NK-92 (cell line): Measurements from ENCODE around the gene WWTR1.

Experiments
- DNase-seq: peaks from one replicate; lab custom pipeline; 2025; ENCODE audit not compliant: unreplicated experiment; lab: John Stamatoyannopoulos, UW

Gene WWTR1

DNA sequence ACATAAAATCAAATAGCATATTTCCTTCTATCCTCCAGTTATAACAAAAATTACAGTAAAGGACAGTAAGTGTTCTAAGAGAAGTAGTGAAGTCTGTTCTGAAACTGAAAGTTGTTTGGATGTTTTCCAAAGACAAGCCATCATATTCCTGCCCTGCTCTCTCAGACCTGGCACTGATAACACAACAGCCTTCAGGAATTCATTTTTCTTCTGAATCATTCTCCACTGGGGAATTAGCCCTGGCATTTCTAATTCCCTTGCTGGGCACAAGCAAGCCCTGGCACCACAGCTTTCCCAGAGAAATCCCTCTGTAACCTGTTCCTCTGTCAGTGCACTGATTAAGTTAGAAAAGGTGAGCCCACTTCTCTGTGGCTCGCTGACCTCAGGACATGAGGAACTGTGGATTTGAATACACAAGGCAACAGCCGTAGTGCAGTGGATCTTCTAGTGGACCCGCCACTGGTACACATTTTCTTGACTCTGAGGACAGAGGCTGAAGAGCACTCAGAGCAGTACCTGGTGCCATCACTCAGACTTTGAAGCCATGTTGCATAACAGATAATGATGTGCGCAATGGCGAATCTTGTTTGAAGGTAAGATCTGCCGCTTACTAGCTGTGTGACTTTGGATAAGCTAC lies 61.6 kb downstream of the WWTR1 start:
- DNase-seq = no peak

DNA sequence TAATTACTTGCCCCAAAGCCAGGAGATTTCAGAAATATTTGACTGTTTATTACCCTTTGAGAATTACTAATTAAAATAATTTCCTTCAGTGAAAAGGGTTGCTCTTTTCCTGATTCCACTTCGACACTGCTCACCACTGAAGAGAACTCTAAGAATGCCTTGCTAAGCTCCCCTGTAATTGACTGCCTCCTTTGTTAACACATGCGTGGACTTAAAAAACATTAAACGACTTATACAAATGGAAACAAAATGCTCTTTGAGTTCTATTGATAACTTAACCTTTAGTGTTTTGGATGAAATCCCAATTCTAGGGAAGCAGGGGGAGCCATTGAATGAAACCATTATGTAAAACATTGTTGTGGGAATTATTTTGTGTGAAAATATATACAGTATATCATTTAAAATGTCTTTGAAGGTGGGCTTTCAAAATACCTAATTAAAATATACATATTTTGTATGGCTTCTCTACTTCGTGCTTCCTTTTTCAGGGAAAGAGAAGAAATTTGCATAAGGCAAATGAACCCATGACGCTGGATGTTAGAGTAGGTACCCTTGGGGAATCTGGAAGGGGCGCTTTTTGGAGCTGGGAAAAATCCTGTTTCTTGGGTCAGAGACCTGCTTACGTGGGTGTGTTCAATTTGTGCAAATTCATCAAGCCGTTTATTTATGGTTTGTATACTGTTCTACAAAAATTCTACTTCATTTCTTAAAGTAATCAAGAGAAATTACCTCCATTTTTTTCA lies 64.2 kb downstream of the WWTR1 start:
- DNase-seq = no peak

DNA sequence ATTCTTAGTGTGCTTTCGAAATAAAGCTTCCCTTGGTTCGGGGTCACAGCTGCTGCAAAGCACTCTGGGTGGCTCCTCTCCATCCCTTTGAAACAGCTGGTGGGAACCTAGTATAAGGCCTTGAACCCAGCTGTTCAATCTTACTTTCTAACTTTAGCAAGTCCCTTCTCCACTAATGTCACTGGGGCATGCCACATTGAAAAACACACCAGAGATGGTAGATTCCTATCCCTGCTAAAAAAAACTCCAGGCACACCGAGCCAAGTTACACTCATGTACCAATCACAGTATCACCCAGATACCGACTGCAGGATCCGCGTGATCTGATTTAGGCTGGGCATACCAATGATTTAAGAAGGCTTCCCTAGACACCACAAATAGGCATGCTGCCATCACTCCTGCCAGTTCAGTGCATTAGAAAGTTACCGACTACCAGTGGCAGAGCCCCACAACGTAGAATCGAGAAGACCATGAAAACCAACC lies 65.0 kb downstream of the WWTR1 start:
- DNase-seq = no peak

DNA sequence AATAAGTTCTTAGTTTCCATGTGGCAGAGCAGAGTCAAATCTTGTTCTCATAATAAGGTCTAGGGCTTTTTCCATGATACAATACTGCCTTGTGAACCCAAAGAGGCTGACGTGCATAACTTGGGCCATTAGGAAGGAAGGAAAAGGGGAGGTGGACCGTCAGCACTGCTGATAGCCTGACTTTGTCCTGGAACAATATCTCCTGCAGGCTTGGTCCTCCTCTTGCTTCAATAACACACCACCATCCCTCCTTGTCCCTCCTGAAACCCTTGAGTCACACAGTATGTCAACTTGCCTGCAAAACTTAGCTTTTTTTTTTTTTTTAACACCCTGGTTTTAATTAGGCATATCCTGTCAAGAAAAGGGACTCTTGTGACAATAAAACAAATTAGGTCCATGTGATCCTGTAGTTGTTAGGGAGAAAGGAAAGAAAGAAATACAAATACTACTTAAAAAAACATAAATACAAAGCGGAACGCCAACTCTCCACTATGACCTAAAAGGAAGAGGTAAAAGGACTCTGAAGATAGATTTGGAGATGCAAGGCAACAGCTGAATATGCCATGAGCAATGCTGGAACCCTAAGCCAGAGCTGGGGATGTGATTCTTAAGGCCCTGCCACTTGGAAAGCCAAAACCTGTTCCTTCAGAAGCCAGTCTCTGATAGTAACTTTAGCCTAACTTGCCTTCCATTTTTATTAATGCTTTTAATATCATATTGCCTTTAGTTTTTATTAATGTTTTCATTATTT lies 67.0 kb downstream of the WWTR1 start:
- no peak for DNase-seq

DNA sequence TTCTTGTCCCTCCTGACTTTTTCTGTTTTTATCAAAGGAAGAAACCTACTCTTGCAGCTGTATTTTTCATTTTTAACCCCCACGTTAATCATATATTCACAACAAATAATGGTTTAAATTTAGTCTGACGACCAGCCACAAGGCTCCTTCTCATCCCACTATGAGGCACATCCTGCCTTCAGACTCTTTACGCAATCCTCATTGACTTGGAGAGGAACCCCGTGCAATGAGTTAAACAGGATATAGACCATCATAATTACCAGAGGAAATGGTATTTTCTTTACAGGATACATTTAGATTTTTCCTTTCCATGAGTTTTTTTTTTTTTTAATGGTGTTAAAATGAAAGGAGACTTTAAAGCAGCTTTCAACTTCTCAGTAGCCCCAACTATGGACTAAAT lies 68.5 kb downstream of the WWTR1 start:
- no peak for DNase-seq

DNA sequence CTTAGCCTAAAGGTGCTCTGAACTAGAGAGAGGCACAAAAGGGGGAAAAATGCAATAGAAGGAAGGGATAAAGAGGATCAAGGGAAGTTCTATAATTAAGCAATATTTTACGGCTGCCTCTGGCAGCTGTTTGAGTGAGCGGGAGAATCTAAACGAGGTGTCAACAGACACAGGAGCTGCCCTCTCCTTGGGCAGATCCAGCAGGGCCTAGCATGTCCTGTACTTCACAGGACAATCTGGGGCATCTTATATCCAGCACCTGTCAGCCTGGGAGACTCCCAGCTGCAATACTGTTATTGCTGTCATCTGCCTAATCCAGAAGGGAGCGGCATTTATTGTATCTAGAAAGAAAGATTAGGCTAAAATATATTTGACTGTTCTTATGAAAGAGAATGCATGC lies 68.9 kb downstream of the WWTR1 start:
- no peak for DNase-seq

DNA sequence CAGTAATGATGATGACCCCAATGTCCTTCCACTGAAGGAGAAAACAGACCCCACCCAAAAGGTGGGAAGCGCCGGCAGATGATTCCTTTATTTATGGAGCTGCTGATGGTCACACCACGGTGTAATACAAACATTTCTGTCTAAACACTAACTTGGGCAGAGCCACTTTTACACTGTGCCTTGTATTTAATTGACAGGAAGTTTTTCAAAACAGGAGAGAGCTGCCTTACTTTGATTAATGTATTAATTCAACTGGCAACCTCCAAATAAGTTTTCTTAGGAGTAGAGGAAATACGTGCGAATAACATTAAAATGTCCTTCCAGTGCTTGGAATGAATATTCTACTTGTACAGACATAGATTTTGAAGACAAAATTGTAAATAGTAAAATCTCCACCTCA lies 70.4 kb downstream of the WWTR1 start:
- DNase-seq = no peak

DNA sequence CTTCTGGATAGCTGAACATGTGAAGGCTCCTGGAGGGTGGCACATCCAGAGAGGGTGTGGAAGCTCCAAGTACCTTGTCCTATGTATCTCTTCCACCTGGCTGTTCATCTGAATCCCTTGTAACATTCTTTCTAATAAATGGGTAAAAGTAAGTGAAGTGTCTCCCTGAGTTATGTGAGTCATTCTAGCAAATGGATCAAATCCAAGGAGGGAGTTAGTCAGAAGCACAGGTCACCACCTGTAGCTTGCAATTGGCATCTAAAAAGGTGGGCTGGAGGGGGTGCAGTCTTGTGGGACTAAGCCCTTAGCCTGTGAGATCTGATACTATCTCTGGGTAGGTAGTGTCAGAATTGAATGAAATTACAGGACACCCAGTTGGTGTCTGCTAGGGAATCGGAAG lies 71.0 kb downstream of the WWTR1 start:
- DNase-seq = no peak

DNA sequence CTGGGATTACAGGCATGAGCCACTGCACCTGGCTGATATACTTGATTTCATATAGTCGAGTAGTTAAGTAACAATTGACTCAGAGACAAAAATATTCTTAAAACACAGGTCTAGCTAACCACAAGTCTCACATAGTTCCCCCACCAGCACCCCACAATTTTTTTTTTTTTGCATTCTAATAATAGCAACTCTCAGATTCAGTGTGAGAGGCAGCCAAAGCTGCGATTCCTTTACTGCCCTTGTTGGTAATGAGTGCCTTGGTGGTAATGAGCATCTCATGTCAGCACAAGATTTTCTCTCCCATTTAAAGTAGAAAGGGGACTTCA lies 72.5 kb downstream of the WWTR1 start:
- no peak for DNase-seq

DNA sequence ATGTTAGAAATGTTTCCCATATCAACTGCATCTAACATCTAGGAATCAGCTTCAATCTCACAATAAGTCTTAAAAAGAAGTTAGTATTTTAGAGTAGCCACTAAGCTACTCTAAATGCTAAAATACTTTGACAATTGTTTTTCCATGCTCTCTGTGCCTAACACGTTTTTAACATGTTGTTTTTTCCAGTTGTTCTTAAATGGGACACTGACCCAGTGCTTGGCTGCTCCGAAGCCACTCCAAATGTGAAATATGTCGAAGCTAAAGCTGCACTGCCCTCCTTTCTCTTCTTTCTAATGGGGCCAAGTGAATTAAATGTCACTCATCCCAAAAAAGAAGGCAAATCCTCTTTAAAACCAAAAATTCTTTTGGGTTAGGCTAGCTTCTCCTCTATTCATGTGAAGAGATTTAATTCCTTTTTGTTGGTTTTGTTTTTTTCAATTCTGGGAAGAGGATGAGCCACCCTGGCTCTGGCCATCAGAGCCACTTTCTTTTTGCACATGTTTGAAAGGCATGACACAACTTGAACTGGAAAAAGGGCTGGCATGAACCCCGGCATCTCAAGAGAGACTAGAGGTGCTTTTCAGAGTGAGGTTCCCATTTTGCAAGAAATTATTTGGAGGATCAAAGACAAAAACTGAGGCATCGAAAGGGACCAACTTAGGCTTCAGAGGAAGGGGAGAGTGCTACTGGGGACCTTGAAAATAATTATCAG lies 73.7 kb downstream of the WWTR1 start:
- no peak for DNase-seq

DNA sequence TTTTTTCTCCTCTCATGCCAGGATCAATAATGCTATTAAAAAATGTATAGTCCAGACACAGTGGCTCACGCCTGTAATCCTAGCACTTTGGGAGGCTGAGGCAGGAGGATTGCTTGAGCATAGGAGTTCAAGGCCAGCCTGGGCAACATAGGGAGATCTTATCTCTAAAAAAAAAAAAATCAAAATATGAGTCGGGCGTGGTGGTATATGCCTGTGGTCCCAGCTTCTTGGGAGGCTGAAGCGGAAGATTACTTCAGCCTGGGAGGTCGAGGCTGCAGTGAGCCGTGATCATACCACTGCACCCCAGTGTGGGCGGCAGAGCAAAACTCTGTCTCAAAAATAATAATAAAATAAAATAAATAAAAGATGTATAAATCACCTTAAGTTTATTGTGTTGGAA lies 75.4 kb downstream of the WWTR1 start:
- no peak for DNase-seq

DNA sequence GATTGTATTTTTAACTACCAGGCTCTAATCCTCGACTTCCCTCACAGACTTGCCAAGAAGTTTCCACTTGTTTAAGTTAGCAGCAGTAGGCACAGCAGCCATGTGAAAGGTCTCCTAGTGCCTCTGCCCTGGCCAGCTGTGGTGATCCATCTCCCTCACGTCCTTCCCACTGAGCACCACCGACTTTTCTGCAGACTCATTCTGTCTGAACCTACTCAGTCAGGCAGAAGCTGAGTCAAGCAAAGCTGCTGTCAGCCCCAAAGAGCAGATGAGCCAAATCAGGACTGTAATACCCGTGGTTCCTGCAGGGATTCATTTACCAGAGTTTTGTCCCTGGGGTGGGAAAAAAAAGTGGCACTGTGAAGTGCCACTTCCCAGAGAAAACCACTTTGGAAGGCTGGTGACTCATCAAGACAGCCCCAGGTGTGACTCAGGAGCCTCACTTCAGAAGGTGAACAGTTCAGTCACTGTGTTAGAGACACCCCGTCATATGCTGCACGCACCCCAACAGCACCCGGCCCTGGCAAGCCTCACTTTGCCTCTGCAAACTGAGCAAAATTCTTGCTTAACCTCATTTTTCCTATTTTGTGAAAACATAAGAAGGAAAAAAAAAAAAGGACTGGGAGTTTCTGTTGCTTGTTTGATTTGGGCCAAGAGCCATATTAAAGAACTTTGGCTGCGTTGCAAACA lies 76.0 kb downstream of the WWTR1 start:
- no peak for DNase-seq

DNA sequence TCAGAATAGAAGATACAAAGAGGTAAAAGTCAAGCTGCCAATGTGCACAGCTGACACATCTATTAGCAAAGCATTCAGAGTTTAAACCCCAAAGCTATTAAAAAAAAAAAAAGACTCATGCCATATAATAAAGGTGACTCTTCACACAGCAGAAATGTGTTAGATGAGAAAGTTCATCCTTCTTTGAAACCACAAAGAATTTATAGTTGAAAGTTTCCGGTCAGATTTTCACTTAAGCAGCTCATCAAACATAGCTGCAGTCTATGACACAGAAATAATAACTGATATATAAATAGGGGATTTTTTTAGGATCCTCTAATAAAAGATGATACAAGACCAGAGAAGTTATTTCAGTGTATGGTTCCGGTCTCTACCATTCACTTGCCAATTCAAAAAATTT lies 76.6 kb downstream of the WWTR1 start:
- no peak for DNase-seq

DNA sequence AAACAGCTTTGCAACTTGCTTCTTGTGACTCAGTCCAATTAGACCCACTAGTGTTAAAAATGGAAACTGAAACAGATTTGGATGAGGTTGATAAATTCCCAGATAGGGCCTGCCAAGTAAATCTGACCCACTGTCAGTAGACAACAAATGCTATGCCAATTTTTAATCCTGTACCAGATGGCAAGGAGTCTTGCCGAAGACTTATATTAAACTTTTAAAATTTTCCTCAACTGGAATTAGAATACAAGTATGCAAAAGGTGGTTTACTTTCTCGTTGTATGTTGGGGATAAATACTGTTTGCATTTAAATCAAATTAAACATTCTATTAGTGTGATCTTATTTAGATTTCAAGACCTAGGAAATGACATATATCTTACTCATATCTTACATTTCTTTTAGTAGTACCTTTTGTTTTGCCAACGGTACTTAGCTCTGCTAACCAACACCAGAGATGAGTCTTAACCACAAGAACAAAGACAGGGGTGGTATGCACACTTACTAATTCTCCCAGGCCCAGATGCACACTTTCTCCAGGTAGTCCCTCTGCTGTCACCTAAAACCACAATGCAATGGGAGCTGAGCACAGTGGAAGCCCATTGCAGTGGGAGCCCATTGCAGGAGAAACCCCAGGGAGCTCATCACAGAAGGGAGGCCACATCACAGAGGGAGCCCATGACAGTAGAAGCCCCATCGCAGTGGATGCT lies 77.8 kb downstream of the WWTR1 start:
- no peak for DNase-seq

DNA sequence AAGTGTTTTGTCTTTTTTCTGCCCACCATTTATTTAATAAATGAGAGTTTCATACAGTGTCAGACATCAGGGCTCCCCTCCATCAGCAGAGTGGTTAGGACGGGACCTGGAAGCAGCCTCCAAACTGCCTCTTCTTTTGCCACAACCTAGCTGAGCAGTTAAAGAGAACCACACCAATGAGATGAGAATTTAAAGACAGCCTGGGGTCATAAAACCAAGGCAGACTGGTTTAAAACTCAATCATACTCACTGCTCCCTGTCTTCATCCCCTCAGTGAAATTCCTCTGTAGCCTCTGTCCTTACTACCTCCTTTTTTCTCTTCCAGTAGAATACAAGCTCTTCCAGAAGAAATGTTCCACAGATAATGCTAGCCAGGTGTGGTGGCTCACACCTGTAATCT lies 78.7 kb downstream of the WWTR1 start:
- DNase-seq = no peak

DNA sequence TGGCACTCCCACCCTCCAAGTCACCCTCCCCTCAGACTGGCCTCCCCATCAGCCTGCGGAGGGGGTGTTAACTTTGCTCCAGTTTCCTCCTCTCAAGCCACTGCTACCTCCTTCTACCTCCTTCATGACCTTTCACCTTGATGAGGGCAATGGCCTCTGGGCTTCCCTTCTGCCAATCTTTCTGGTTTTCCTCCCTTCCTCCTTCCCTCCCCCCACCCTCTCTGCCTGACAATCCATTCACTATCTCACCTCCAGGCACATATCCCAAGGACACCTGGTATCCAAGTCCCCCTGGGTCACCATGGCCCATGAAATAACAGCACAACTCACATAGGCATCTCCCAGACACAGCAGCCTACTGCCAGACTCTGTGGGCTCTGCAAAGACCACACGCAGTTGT lies 80.0 kb downstream of the WWTR1 start:
- no peak for DNase-seq

DNA sequence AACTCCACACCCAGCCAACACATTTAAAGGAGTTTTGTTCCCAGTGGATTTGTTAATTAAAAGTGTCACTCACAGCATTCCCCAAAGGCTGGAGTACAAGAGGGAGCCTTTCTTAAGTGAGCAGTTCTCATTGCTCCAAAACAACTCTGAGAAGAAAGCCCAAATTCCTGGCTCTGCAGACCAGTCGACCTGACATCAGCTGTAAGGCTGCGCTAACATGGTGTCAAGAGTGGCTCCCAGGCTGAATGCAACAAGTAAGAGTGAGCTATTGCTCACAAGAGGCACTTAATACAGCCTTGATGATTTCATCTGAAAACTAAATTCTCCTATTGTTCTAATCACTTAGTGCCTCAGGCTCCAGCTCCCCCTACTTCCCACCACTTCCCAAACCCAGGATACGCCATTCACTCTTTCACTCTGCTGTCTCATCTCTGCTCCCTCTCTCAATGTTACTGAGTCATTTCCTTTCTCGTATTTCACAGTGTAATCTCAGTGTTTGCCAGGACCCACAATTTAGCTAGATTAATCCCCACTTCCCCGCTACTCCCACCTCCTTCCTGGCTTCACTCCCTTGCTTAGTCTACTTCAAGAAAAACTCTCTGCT lies 81.8 kb downstream of the WWTR1 start:
- DNase-seq = no peak

DNA sequence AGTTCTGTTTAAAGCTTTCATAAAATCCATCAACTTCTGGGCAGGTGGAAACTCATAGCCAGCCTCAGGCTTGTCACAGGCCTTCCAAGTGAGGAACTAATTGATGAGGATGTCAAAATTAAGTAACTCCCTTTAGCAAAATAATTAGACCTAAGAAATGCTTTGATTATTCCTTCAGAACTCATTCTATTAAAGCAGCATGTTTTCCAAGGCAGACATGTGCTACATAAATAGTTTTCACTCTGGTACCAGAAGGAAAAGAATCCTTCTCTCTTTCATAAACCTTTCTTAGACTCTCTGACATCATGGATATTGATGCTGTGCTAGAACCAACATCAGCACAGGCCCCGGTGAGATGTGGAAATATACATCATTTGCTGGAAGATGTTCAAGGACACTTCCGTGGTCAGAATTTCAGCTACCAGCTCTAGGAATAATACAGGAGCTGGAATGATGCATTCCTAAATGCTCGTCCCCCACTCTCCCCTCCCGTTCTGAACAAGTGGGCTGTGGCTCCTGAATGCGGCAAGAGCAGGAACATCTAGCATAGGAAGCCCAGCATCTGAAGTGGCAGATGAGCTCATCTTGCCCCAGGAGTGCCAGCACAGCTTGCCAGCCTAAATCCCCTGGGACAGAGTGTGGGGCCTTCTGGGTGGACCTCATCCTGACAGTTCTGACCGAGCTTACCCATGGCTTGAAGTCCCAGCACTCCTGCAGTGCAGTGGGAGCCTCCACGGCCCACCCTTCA lies 82.4 kb downstream of the WWTR1 start:
- DNase-seq = no peak

DNA sequence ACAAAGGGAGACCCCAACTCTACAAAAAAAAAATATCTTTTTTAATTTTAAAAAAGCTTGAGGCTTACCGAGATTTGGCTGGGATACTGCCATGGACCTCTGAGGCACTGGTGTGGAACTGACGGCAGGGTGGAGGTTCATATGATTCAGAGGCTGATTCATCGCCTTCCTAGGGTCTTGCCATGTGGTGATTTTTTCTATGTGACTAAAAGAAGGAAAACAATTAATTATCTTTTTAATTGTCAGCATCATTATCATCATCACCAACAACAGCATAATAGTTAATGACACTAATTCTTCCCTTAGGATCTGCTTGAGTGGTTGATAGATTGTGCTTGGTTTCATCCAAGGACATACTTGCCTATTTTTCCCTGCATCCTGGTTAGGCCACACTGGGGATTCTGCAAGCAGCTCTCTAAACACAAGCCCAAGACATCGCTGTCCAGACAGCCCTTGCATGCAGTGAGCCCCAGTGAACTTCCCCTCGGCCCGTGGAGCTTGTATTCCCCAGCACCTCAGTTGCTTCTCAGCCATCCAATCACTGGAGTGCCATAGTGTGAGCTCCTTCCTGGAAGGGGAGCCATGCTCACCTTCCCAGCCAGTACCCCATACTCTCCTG lies 84.9 kb downstream of the WWTR1 start:
- no peak for DNase-seq
